Middle frontal gyrus (tissue), 1 donor: ENCODE data around the gene TSPAN31.
"Not testable (repeated sequence)": the region's sequence is repeated elsewhere in the genome, so short reads cannot be mapped to it uniquely, and the experiment has no call there.

Source experiments
- DNase-seq: peaks from one replicate; pipeline ENCODE4 v3.0.0-alpha.2; 2015; ENCODE audit warnings: low spot score; ENCODE audit errors: extremely low spot score

TSPAN31 gene, protein sequence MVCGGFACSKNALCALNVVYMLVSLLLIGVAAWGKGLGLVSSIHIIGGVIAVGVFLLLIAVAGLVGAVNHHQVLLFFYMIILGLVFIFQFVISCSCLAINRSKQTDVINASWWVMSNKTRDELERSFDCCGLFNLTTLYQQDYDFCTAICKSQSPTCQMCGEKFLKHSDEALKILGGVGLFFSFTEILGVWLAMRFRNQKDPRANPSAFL

DNA sequence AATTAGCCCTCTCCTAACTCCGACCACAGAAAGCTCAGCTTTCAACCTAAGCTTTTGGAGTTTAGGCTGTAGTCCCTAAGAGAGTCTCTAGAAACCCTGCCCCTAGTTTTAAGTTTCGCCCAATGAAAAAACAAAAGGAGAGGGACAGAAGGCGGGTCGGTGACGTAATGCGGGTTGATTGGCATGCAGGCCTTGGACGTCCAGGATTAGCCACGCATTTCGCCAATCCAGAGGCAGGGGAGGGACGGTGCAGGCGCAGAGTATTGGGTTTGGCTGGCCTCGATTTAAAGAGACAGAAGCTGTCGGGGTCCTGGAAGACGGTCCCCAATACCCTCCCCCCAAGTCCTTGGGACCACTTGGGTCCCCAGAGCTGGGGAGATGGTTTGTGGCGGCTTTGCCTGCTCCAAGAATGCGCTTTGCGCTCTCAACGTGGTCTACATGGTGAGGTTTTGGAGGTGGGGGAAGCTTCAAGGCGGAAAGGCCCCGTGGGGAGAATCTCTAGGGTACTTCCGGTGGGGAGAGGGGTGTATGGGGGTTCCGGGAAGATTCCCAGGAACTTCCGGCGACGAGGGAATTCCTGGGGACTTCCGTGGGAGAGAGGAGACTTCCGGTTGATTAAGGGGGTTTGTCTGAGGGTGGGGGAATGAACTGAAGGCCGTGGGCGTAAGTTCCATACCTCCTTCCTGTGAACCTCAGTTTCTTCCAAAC, at the start of gene TSPAN31:
TSS of gene TSPAN31 (plus strand) at position 263 of the 708 bp plus-strand sequence. CDS start at position 379, 116 bp downstream.
- DNase-seq: peak; percentile 97

DNA sequence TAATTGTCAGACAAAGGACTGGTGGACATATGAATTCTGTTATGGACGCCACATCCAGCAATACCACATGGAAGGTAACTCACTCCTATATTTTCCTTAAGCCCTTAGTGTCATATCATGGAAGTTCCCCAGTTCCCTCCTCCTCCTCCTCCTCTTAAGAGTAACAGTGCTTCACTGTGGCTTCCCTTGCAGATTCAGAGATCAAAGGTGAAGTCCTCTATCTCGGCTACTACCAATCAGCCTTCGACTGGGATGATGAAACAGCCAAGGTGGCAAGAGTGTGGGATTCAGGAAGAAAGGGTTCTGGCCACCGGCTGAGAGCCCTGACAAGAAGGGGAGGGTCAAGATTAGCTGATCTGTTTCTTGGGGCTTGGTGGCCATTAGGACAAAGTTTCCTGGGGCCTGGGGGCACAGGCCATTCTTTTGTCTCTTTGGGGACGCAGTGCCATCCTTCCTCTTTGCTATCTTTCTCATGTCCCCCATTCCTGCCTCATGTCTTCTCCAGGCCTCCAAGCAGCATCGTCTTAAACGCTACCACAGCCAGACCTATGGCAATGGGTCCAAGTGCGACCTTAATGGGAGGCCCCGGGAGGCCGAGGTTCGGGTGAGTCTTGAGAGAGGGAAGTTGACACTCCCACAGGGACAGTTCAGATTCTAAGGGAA, 48.9 kb upstream of the TSPAN31 start:
- no peak for DNase-seq

- DNase-seq: no peak
Observed at GRCh38 chr12:57697076-57697475, 47.8 kb upstream of the TSPAN31 start.

- DNase-seq: no peak
Observed at GRCh38 chr12:57698414-57698813, 46.4 kb upstream of the TSPAN31 start.

DNA sequence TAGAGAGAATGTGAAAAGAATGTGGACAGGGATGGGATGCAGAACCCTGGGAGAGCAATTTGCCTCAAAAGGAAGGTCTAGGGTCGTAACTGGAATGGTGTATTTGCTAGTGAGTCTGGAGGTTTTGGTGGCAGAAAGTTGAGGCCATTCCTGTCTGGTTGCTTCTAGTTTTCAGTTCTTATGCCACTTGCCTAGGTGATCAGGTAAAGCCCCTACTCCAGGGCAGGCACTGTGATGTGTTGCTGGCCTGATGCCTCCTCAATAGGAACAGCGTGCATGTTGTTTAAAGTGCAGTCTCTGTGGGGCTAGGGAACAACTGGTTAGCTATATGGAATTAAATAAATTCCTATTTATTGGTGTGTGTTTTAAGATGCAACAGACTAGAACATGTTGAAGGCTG, 44.5 kb upstream of the TSPAN31 start:
- DNase-seq: no peak

DNA sequence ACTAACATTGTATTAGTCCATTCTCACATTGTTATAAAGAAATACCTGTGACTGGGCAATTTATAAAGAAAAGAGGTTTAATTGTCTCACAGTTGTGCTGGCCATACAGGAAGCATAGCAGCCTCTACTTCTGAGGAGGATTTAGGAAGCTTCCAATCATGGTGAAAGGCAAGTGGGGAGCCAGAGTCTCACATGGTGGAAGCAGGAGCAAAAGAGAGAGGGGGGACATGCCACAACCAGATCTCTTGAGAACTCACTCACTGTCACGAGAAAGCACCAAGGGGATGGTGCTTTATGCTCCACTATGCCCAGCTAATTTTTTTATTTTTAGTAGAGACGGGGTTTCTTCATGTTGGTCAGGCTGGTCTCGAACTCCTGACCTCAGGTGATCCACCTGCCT, 37.6 kb upstream of the TSPAN31 start:
- DNase-seq: no peak

- DNase-seq: no peak
Observed at GRCh38 chr12:57708296-57708695, 36.5 kb upstream of the TSPAN31 start.

- no peak for DNase-seq
Observed at GRCh38 chr12:57712701-57713100, 32.1 kb upstream of the TSPAN31 start.

GRCh38 chr12:57713209-57713608, 31.6 kb upstream of the TSPAN31 start:
- DNase-seq: no peak

DNA sequence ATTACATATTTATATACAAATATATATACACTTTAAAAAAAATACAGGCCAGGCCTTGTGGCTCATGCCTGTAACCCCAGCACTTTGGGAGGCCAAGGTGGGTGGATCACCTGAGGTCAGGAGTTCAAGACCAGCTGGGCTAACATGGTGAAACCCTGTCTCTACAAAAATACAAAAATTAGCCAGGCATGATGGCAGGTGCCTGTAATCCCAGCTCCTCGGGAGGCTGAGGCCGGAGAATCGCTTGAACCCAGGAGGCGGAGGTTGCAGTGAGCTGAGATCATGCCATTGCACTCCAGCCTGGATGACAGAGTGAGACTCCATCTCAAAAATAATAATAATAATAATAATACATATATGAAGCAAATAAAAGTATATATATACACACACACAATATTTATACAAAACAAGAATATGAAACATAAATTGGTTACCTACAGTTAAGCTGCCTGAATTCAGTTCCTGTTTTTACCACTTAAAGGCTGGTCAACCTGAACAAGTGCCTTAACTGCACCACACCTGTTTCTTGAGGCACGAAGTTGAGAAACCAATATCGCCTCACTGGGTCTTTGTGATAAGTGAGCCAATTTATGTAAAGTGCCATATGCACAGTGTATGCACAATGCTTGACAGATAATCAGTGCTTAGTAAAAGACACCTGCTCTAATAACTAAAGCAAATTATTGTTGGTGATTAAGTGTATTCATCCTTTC, 29.6 kb upstream of the TSPAN31 start:
- not testable (repeated sequence) for DNase-seq

GRCh38 chr12:57715786-57716185, 29.1 kb upstream of the TSPAN31 start:
- DNase-seq: no peak

DNA sequence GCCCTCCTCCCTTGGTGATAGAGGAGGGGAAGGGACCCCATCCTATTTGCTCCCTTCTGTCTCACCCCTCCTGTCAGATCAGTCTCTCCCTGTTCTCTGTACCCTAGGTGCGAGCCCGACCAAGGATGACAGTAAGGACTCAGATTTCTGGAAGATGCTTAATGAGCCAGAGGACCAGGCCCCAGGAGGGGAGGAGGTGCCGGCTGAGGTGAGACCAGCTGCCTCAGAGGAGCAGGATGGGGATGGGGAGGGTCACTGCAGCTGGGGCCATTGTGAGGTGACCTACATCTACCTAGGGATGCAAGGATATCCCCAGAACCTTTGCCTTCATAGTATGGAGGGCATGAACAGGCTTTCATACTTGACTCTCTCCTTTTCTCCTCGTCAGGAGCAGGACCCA, 28.5 kb upstream of the TSPAN31 start:
- no peak for DNase-seq

DNA sequence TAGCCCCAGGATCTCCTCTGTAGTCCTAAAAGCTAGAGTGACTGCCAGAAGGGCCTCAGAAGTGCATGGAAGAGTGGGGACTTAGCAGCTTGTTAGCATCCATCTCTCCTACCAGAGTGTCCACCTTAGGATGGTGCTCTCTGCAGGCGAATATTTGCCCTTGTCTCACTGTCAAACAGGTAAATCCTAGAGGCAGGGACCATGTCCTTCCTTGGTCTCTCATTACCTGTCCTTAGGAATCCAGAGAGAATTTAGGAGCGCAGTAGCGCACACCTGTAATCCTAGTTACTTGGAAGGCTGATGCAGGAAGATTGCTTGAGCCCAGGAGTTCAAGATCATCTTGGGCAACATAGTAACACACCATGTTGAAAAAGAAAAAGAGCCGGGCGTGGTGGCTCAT, 27.7 kb upstream of the TSPAN31 start:
- DNase-seq: no peak

DNA sequence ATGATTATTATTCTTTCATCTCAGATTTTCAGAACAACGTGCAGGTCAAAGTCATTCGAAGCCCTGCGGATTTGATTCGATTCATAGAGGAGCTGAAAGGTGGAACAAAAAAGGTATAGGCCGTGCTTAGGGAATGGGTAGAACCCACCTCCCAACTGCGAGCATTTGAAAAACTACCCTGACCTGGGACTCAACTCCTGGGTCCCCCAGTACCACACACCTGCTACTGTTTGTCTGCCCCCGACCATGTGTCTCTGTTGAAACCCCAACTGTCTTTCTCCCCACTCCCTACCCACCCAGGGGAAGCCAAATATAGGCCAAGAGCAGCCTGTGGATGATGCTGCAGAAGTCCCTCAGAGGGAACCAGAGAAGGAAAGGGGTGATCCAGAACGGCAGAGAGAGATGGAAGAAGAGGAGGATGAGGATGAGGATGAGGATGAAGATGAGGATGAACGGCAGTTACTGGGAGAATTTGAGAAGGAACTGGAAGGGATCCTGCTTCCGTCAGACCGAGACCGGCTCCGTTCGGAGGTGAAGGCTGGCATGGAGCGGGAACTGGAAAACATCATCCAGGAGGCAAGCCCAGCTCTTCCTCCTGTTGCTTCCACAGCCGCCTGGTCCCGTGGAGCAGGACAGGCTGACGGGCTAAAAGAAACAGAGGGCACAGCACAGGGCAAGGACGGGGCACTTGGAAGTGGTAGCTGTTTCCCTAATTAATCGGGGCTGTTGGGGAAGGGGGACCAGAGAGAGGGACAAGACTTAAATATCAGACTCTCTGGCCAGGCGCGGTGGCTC, 26.8 kb upstream of the TSPAN31 start:
- no peak for DNase-seq

- no peak for DNase-seq
Observed at GRCh38 chr12:57718641-57719528, 26.0 kb upstream of the TSPAN31 start.

DNA sequence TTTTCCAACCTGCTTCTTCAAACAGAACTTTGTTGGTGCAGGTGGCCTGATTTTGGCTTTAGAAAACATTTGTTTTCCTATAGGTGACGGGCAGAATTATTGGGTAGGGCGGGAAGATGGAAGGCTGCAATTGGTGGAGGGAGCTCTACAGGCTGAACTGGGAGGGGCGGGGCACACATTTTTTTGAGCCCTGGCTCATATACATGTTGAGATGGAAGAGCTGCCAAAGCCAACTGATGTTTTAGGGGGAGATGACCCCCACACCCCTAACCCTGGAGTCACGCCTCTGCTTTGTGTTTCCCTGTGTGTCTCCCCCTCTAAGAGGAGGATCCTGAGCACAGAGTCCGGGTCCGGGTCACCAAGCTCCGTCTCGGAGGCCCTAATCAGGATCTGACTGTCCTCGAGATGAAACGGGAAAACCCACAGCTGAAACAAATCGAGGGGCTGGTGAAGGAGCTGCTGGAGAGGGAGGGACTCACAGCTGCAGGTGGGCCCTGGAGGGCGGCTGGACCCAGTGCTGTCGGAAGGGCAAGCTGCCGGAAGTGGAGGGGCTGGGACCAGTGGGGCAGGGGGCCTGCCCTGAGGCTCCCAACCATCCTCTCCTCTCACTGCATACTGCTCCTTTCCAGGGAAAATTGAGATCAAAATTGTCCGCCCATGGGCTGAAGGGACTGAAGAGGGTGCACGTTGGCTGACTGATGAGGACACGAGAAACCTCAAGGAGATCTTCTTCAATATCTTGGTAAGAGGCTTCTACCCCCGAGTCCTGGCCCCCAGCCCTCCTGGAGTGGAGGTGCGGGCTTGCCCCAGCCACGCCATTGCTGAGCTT, 24.8 kb upstream of the TSPAN31 start:
- no peak for DNase-seq

DNA sequence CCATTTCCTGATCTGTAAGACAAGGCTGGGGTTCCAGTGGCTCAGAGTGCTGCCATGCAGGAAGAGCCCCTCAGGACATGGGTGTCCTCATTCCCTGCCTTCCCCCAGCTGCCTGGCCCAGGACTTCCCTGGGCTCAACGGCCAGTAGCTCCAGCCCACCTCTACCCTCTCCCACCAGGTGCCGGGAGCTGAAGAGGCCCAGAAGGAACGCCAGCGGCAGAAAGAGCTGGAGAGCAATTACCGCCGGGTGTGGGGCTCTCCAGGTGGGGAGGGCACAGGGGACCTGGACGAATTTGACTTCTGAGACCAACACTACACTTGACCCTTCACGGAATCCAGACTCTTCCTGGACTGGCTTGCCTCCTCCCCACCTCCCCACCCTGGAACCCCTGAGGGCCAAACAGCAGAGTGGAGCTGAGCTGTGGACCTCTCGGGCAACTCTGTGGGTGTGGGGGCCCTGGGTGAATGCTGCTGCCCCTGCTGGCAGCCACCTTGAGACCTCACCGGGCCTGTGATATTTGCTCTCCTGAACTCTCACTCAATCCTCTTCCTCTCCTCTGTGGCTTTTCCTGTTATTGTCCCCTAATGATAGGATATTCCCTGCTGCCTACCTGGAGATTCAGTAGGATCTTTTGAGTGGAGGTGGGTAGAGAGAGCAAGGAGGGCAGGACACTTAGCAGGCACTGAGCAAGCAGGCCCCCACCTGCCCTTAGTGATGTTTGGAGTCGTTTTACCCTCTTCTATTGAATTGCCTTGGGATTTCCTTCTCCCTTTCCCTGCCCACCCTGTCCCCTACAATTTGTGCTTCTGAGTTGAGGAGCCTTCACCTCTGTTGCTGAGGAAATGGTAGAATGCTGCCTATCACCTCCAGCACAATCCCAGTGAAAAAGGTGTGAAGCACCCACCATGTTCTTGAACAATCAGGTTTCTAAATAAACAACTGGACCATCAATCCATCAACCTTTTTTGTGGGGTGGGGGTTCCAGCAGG, 23.9 kb upstream of the TSPAN31 start:
- no peak for DNase-seq
